HL-60 (cell line): ENCODE results near the gene IFI44.

Source experiments
- CTCF ChIP-seq: IDR thresholded peaks from one replicate; pipeline ENCODE4 v1.5.1; 2011; ENCODE audit warnings: low read length, control low read depth, inconsistent platforms; ENCODE audit not compliant: insufficient read depth
- GABPA ChIP-seq: IDR thresholded peaks from 2 replicates; pipeline ENCODE4 v1.6.1; 2012; ENCODE audit warnings: low read depth
- POLR2AphosphoS5 ChIP-seq: IDR thresholded peaks from 2 replicates; pipeline ENCODE4 v1.6.1; 2012; ENCODE audit warnings: low read depth
- REST ChIP-seq: IDR thresholded peaks from 2 replicates; pipeline ENCODE4 v1.6.1; 2012; ENCODE audit warnings: low read depth; ENCODE audit not compliant: insufficient replicate concordance

GRCh38 chr1:78620666-78621065, 29.0 kb upstream of the IFI44 start:
- TF ChIP-seq CTCF (no peak), POLR2AphosphoS5 (no peak), REST (no peak), GABPA (no peak)
